GM19238 (cell line): ENCODE data around the gene USP47.

ENCODE experiments used
- DNase-seq: peaks from one replicate; pipeline ENCODE4 v3.0.0; 2011; ENCODE audit warnings: low spot score; ENCODE audit not compliant: insufficient read length

Gene USP47

DNA sequence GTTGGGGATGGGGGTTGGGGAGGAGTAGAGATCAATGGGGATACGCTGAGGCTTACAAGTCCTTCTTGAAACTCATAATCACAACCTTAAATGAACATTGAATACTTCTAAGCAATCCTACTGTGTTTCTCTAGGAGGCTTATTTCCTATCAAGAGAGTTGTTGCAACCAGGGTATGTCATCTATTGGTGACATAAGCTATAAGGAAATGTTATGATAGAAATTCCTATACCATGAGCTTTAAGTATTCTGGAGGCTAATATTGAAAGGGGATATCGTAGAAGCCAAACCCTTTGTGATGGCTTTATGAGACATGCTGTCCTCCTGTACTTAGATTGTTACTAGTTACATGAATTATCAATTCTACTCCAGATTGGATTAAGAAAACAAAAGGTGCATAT is 93.8 kb downstream of the USP47 start:
- DNase-seq = no peak

DNA sequence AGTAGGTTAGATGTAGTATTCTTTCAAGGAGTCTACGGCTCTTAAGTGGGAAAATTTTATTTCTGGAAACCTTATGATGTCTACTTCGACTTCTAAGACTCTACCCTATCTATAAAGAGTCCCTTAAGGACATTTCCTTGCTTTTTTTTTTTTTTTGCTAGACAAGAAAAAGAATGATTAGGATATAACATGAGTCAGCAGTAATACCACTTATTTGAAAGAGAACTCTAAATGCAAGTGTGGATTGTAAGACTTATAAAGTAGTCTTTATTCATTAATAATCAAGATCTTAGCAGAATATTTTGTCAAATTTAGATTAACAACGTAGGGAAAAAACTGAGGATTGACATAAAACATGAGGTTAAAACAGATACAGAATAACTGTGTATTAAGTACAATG is 95.7 kb downstream of the USP47 start:
- DNase-seq = no peak

DNA sequence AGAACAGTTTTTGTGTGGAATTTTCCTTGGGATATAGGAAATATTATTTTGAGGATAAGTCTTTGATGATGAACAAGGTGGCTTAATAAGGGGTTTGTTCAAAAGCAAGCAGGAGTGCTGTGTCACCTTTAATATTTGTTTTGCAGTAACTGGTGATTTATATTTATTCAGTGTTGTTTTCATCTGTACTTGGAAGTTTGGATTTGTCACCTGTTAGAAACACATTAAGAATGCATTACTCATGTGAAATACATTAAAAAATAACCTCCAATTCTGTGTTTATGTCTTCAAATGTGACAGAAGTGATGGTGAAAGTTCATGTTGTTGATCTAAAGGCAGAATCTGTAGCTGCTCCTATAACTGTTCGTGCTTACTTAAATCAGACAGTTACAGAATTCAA is 96.2 kb downstream of the USP47 start:
- no peak for DNase-seq

DNA sequence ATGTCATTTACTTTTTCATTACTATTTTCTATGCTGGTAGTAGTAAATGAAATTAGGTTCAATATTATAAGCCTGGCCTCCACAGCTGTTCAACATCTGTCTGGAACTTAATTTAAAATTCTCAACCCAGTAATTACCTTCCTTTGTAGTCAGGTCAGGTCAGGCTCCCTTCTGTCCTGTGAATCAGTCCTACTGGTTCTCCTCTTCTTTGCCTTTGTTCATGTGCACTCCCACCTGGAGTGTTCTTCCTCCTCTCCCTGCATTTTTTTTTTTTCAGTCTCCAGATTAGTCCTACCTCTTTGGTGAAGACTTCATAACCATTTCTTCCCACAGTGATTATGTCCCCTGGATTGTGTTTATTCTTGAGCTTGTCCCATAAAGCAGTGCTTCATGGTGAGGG is 98.8 kb downstream of the USP47 start:
- no peak for DNase-seq

DNA sequence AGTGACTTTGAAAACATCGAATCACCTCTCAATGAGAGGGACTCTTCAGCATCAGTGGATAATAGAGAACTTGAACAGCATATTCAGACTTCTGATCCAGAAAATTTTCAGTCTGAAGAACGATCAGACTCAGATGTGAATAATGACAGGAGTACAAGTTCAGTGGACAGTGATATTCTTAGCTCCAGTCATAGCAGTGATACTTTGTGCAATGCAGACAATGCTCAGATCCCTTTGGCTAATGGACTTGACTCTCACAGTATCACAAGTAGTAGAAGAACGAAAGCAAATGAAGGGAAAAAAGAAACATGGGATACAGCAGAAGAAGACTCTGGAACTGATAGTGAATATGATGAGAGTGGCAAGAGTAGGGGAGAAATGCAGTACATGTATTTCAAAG is 100.9 kb downstream of the USP47 start:
- DNase-seq = no peak

DNA sequence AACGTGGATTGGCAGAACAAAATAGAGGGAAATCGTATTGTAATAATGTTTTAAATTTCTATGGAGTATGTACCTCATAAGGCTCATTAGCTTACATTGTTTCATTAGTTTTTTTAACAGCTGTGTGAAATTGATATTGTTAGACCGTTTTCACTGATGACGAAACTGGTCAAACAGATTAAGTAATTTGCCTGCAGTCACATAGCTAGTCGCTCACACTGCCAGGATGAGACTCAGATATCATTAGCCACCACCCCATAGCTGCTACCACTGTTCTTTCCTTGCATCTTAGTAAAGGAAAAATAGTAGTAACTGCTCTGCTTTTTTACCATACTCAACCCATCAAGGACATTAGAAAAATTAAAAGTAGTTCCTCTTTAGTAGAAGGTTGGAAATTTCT is 102.7 kb downstream of the USP47 start:
- no peak for DNase-seq

DNA sequence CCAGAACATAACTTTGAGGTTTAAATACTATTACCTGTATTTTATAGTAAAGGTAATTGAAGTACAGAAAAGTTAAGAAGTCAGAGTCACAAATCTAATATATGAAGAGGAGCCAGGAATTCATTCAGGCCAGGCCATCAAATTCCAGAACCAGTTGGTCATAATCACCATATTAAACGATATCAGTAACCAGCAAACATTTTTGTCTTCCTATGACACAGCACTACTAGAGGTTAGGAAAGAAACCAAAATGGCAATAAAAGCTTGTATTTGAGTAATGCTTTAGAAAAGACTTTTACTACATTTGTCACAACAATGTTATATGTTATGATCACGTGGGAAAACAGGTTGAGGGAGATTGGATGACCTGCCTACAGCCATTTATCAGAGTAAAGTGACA is 104.4 kb downstream of the USP47 start:
- DNase-seq = no peak

DNA sequence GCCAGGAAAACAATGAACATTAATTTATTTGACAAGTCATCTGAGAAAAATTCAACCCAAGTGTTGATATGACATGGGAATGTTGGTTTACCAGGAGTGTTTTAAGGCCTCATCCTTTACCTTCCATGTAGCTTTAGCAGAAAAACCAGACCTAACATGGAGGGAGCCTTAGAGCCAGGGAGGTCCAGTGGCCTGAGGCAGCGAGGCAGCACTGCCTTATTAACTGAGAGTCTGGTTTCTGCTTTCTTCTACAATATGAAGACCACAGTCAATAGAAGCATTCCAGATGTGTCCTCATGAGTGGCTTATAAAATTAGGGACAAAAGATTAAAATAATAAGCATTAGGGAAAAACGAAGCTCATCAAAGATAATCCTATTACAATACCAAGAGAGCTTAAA is 105.1 kb downstream of the USP47 start:
- no peak for DNase-seq

DNA sequence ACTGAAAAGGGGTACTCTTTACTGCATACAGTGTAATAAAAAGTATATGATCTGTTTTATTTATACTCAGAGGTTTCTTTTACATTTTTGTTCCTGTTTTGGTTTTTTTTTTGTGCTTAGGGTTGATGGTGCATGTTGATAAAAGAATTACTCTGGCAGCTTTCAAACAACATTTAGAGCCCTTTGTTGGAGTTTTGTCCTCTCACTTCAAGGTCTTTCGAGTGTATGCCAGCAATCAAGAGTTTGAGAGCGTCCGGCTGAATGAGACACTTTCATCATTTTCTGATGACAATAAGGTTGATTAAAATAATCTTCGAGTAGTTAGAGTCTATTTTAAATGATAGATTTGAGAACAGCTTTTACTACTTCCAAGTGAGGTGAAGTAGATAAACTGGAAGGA is 106.1 kb downstream of the USP47 start:
- DNase-seq = no peak

DNA sequence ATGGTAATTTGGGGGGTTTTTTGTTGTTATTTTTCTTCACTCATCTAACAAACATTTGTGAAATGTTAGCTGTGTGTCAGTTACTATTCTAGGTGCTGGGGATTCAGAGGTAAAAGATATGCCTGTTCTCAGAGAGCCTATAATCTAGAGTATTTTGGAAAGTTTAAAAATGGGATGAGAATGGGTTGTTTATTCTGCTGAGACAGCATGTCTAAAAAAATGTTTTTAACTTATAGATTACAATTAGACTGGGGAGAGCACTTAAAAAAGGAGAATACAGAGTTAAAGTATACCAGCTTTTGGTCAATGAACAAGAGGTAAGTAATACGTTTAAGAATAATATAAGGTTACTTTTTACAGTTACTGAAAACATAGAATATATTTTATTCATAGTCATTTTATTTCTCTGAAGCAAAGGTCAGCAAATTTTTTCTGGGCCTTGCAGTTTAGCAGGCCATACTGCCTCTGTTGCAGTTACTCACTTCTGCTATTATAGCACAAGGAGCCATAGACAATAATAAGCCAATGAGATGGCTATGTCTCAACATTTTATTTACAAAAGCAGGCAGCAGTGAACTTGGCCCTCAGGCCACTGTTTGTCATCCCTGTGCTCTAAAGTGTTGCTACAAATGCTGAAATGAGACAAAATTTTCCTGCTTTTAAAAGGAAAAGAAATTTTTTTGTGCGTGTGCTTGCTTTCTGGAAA is 106.6 kb downstream of the USP47 start:
- no peak for DNase-seq

DNA sequence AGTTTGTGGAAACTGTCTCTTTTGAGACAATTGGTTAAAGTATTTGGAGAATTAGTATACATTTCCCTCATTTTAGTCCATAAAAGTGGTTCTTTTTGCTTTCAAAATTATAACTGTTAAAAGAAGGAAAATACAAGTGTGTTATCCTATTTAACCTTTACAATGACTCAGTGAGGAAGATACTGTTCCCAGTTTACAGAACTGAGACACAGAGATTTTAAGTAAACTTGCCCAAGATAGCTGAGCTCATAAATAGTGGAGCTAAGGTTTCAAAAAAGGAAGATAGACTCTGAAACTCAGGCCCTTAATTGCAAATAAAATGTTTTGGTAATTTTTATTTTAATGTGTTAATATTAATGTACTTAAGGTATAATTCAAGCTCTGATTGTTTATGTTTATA is 107.7 kb downstream of the USP47 start:
- no peak for DNase-seq

DNA sequence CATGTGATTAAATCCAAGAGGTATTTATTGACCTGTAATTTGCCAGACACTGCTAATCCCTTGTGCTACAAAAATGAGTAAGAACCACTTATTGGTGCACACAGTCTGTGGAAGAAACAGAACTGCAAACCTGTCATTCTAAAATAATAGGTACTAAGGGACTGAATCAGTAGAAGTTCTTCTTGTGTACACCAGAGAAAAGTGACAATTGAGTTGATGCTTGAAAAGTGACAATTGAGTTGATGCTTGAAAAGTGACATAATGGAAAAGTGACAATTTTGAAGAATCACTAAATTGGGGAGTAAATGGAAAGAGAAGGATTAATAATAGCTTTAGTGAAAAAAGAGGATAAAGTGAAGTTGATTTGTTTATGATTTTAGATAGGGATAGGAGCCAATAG is 110.3 kb downstream of the USP47 start:
- DNase-seq = no peak

DNA sequence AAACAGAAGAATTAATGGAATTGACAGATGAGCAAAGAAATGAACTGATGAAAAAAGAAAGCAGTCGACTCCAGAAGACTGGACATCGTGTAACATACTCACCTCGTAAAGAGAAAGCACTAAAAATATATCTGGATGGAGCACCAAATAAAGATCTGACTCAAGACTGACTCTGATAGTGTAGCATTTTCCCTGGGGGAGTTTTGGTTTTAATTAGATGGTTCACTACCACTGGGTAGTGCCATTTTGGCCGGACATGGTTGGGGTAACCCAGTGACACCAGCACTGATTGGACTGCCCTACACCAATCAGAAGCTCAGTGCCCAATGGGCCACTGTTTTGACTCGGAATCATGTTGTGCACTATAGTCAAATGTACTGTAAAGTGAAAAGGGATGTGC is 114.2 kb downstream of the USP47 start:
- no peak for DNase-seq

DNA sequence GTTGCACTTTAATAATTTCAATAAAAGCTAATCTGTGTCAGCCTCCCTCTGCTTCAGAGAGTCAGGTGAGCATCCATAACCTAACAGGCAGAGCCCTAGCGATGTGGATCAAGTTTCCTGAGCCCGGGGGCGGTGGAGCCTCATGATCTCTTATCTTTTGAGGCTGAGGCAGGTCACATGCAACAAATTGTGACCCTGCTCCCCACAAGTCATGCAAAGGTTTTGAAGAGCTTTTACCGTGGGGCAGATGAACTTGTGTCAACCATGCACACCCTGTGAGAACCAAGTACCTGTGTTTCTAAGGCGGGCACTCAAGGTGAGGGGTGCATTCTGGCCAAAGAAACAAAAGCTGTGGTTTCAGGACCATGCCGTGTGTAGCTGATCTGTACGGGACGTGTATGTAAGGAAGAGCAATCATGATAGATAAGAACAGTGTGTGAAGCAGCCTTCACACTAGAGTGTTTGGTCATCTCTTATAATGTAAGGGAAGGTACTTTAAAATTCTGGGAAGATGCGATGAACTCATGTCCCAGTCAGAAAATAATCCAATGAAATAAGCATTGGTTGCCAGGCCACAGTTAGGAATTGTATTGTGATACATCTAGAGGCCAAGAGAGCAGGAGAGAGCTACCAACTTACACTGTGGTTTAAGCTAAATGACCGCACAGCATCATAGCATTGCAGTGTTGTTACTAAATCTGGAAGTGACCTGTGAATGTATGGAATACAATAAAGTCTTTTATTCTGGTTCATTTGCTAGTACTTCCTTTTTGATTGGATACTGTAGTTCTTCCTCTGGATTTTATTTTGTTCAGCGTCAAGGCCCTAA is 116.8 kb downstream of the USP47 start:
- no peak for DNase-seq

DNA sequence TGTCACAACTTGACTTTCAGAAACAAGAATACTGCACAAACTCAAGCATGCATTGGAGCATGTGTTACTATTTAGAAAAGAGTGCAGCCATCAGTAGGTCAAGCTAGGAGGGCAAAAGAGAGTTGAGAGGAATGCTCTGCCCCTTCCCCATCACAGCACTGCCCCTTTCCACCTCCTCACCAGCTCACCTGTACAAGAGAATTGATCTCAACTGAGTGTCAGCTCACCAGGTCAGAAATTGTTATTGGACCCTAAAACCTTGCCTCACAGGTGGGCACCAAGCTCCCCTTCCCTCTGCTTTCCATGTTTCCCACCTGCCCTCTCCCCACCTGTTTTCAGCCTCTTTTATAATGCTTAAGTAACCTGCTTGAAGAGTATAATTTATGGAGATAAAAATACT is 117.8 kb downstream of the USP47 start:
- no peak for DNase-seq

DNA sequence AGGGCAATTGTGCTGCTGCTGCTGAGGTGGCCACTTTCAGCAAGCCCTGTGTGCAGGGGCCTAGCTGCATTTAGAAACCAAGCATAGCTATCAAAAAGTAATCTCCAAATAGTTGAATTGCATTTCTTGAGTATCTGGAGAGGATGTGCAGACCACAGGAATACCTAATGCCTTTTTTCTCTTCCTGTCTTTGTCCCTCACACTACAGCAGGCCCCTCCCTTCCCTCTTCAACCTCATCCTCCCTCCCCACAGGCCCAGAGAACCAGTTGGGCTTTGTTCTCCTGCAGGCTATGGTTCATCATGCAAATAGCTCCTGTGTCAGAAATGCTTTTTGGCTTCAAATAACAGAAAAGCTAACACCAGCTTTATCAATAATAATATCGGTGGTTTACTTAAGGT is 118.9 kb downstream of the USP47 start:
- DNase-seq = no peak

DNA sequence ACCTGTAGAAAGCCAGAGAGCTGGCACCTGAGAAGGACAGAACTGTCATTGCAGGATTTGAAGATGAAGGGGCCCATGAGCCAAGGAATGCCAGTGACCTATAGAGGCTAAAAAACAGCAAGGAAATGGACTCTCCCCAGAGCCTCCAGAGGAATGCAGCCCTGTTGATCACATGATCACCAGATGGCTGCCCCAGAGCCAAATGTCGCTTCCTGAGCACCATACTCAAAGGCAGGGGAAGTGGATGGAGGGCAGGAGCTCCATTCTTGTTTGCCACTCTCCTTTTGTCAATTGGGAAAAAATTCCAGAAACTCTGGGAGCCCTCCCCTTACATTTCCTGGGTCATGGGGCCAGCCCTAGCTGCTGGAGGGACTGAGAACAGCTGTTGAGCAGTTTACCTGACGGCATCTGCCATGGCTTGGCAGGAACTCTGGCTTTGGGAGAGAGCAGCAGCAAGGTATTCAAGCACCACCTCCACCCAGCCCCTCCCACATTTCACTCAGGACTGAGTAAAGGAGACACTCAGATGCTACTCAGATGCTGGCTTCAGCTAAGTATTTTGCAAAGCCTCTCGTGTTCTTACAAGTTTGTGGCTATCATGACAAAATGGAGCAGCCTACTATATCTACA is 119.7 kb downstream of the USP47 start:
- no peak for DNase-seq

DNA sequence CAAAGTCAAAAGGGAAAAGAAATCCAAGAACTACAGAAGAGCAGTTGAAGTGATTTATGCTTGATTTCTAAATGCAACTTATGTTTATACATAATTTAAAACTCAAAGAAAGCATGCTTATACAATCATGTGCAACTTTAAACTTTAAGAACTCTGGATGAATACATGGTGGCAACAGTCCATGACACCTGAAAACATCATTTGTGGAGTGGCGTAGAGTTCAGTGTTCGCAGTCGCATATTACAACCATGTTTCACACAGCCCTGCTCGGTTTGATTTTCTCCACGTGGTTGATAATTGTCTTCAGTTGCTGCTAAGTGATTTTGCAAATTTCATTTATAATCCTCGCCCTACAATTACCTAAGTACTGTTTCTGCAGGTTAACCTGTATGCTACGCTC is 121.3 kb downstream of the USP47 start:
- DNase-seq = no peak

DNA sequence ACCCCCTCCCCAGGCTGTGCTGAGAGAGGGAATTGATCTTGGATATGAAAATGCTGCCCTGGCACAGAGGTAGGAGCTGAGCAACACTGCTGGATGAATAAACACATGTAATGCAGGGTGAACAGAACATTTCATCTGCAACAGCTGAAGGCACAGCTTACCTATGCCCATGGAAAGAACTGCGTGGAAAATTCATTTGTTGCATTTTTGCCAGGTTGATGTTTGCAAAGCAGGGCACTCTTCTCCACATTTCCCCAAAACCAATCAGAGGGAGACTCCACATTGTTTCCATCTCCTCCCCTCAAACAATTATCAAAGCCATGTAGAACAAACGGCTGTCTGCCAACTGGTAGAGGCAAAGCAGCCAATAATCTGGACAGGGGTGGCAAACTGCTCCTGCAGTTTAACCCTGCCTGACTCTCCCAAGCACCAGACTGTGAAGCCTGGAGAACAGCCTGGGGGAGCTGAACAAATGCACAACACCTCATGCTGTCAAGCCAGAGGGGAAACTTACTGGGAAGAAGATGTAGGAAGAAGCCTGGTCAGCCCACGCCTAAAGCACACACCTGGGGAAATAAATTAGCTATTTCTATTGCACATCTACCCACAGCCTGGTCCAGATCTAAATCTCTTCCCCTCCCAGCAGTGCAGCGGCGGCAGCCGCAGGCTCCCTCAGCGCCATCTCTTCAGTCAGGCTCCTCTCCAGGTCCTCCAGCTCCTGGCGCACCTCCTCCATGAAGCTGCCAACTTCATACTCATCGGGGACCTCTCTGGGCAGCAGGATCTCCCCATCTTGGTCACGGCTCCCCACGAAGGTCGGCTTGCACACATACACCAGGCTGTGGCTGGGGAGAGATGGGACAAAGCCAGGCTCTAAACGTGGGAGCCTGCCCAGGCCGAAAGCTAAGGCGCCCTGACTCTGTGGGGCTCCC is 122.3 kb downstream of the USP47 start:
- no peak for DNase-seq

DNA sequence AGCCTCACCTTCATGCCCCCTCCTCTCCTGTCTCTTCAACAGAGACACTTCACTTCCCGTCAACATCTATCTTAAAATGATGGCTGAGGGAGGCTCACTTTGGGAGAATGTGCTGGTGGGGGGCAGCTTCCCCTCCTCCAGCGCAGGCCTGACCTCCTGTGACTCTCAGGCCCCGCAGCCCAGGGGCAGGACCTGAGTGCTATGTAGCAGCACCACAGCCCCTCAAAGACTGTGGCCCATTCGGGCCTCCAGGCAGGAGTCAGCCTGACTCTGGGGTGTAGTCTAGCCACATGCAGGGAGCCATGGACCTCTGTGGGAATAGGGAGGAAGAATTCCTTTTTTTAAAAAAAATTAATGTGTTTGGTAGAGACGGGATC is 123.0 kb downstream of the USP47 start:
- DNase-seq = no peak

DNA sequence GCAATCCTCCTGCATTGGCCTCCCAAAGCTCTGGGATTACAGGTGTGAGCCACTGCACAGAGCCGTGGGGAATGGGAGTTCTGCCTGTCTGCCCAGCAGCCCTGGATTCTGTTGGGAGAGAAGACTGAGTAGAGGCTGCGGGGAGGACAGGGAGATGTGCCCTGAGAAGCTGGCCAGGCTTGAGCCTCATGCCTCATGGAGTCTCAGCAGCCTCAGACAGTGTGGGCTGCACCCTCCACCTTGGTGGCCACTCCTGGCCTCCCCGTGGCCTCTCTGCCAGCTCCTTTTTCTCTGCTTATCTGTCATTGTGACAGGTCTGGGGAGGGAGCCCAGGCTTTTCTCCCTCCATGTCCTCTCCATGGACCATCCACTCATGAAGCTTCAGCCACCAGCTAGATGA is 123.4 kb downstream of the USP47 start:
- DNase-seq = no peak
